Measurements from ENCODE around the gene GNAS. TPM values are rescaled to one million over a fixed set of nuclear protein-coding genes. Genes with fewer than 3 reads are reported as not detected.

The GNAS gene
- total RNA-seq, 1 donor from 2014 or later = 663 TPM

- Histone ChIP-seq H3K27me3 (no peaks in the 10 kb centered on the region), H3K9me3 (no peaks in the 10 kb centered on the region), H3K27ac (no peak overlapping the region), H3K4me1 (no peaks in the 10 kb centered on the region), H3K4me3 (peak overlapping the region; percentile 4 to 16), H3K36me3 (no peaks in the 10 kb centered on the region)
- intact Hi-C loops (cut with DNase I) = no loop called here
- DNase-seq (ENCODE audit: low spot score in 2 of 2) = no peak
- TF ChIP-seq, protein P1, sequence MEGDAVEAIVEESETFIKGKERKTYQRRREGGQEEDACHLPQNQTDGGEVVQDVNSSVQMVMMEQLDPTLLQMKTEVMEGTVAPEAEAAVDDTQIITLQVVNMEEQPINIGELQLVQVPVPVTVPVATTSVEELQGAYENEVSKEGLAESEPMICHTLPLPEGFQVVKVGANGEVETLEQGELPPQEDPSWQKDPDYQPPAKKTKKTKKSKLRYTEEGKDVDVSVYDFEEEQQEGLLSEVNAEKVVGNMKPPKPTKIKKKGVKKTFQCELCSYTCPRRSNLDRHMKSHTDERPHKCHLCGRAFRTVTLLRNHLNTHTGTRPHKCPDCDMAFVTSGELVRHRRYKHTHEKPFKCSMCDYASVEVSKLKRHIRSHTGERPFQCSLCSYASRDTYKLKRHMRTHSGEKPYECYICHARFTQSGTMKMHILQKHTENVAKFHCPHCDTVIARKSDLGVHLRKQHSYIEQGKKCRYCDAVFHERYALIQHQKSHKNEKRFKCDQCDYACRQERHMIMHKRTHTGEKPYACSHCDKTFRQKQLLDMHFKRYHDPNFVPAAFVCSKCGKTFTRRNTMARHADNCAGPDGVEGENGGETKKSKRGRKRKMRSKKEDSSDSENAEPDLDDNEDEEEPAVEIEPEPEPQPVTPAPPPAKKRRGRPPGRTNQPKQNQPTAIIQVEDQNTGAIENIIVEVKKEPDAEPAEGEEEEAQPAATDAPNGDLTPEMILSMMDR (IDR thresholded peaks at IDR 0.05) = peak in 2 of 3 experiments; percentile 7 to 44
Measured at GRCh38 chr20:58839474-58839874, 13.0 kb upstream of the GNAS start.

DNA sequence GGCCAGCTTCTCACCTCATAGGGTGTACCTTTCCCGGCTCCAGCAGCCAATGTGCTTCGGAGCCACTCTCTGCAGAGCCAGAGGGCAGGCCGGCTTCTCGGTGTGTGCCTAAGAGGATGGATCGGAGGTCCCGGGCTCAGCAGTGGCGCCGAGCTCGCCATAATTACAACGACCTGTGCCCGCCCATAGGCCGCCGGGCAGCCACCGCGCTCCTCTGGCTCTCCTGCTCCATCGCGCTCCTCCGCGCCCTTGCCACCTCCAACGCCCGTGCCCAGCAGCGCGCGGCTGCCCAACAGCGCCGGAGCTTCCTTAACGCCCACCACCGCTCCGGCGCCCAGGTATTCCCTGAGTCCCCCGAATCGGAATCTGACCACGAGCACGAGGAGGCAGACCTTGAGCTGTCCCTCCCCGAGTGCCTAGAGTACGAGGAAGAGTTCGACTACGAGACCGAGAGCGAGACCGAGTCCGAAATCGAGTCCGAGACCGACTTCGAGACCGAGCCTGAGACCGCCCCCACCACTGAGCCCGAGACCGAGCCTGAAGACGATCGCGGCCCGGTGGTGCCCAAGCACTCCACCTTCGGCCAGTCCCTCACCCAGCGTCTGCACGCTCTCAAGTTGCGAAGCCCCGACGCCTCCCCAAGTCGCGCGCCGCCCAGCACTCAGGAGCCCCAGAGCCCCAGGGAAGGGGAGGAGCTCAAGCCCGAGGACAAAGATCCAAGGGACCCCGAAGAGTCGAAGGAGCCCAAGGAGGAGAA, 12.3 kb upstream of the GNAS start:
- TF ChIP-seq, protein P1 (IDR thresholded peaks at IDR 0.05) = no peak
- Histone ChIP-seq H3K27ac (no peak overlapping the region), H3K27me3 (no peaks in the 10 kb centered on the region), H3K4me1 (no peaks in the 10 kb centered on the region), H3K36me3 (no peaks in the 10 kb centered on the region), H3K4me3 (peak overlapping the region; percentile 4 to 16), H3K9me3 (no peaks in the 10 kb centered on the region)
- no peak for DNase-seq (ENCODE audit: low spot score in 2 of 2)
- intact Hi-C loops (cut with DNase I) = no loop called here

DNA sequence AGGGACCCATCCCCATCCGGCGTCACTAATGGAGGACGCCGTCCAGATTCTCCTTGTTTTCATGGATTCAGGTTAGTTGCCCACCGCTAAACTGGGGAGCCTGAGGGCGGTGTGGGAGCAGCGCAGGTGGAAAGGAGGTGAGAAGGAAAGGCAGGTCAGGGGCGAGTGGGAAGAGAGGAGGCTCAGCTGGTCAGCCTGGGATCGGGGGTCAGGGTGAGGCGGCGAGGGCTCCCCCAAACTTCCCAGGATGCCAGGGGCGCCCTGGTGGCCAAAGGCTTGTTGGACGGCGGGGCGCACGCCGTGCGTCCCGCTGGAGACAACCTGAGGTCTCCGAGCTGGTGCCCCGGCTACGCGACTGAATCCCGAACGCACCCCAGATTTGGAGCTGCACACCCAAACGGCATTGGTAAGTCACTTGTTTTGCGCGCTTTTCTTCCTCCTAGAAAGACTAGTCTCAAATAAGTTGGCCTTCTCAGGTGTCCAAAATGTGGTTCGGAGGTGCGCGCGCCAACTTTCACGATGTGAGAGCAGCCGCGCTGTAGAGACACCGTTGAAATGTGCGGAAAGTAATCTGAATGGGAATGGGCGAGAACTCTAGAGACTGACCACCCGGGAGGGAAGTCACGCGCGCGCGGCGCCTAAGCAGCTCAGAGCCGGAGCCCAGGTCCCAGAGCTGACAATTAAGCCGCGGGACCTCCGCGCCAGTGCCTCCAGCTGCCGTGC, 11.5 kb upstream of the GNAS start:
- intact Hi-C loops (cut with DNase I) = no loop called here
- no peaks in the 10 kb centered on the region for H3K27me3 ChIP-seq
- H3K36me3 ChIP-seq = no peaks in the 10 kb centered on the region
- DNase-seq (ENCODE audit: low spot score in 2 of 2) = no peak
- TF ChIP-seq, protein P1 (IDR thresholded peaks at IDR 0.05) = no peak
- no peaks in the 10 kb centered on the region for H3K9me3 ChIP-seq
- H3K27ac ChIP-seq = no peak overlapping the region
- H3K4me1 ChIP-seq = no peaks in the 10 kb centered on the region
- H3K4me3 ChIP-seq = no peak overlapping the region

DNA sequence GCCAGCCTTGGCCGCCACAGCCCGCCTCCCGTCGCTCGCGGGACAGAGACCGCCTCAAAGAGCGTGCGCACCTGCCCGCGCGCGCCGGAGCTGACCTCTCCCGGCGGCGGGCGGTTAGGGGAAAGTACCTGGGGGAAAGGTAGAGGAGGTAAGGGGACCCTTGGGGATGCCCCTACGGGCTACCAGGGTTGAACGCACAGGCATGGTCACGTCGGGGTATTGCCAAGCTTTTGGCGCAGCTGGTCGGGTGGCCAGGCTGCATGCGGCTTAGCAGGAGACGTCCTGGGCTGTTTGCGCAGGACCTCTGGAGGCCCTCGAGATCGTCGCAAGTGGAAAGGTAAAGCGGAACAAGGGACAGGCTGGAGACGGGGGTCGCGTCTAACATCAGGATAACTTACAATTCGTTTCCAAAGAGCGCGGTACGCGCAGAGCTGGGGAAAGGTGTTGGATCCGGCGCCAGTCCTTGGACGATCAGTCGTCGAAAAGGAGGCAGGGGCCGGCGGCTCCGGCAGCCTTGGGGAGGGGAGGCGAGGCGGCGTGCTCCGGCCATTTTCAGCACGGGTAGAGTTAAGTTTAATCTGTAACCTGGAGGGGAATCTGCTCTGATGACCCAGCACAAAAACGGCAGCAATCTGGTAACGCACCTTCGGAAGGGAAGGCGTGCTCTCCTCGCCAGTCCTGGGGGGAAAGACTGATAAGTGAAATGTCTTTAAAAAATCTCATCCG, 10.8 kb upstream of the GNAS start:
- no peak for DNase-seq (ENCODE audit: low spot score in 2 of 2)
- no peaks in the 10 kb centered on the region for H3K4me1 ChIP-seq
- TF ChIP-seq, protein P1 (IDR thresholded peaks at IDR 0.05) = no peak
- H3K36me3 ChIP-seq = no peaks in the 10 kb centered on the region
- no peaks in the 10 kb centered on the region for H3K9me3 ChIP-seq
- no peaks in the 10 kb centered on the region for H3K27me3 ChIP-seq
- H3K4me3 ChIP-seq = no peak overlapping the region
- intact Hi-C loops (cut with DNase I) = no loop called here
- H3K27ac ChIP-seq = no peak overlapping the region

GRCh38 chr20:58842276-58842675, 10.2 kb upstream of the GNAS start:
- DNase-seq (ENCODE audit: low spot score in 2 of 2) = no peak
- Histone ChIP-seq H3K36me3 (no peaks in the 10 kb centered on the region), H3K9me3 (no peaks in the 10 kb centered on the region), H3K27ac (no peak overlapping the region), H3K4me3 (no peak overlapping the region), H3K4me1 (no peaks in the 10 kb centered on the region), H3K27me3 (no peaks in the 10 kb centered on the region)
- intact Hi-C loops (cut with DNase I) = no loop called here
- TF ChIP-seq, protein P1 (IDR thresholded peaks at IDR 0.05) = no peak

Data from ascending aorta (tissue), 2 donors.